ENCODE results near the gene HAPLN2. TPM values are rescaled to one million over a fixed set of nuclear protein-coding genes. Genes with fewer than 3 reads are reported as not detected.

Gene HAPLN2
- total and polyA plus RNA-seq, 2 of the 8 experiments (the other 6 are each of a cell fraction or from before 2014, with no cell fraction given) = 0.19 to 0.51 TPM

DNA sequence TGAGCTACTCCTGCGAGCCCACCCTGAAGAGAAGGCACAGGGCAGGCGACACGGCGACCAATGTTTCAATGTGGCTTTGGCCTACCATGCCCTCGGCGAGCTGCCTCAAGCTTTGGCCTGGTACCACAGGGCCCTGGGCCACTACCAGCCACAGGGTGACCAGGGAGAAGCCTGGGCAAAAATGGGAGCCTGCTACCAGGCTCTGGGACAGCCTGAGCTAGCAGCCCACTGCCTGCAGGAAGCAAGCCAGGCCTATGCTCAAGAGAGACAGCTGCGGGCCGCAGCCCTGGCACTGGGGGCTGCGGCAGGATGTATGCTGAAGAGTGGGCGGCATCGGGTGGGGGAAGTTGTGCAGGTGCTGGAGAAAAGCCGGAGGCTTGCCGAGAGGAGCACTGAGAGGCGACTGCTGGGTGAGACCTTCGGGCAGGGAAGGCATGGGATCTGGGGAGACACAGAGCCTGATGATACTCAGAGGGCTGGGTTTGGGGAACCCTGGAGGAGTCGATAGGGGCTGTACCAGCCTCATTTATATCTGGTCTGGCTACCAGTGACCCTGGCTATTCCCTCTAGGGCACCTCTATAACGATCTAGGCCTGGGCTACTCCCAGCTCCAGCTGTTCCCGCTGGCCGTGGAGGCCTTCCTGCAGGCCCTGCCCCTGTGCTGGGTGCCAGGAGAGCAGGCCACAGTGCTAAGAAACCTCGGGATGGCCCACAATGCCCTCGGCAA, 37.4 kb upstream of the HAPLN2 start (continued):
- TF ChIP-seq RNF2 (IDR thresholded peaks at IDR 0.05; ENCODE audit: borderline replicate concordance, low read depth, low read length, missing control alignments, poor library complexity, severe bottlenecking) = no peak
- TF ChIP-seq POLR2AphosphoS5 (IDR thresholded peaks at IDR 0.05; ENCODE audit: low read depth, low read length) = no peak
- TF ChIP-seq GABPA (IDR thresholded peaks at IDR 0.05; ENCODE audit: borderline replicate concordance, insufficient read depth, low read length) = no peak
- TF ChIP-seq NANOG (IDR thresholded peaks at IDR 0.05; ENCODE audit: insufficient read depth, low read depth, low read length, poor library complexity, severe bottlenecking) = no peak
- no peak for TF ChIP-seq POU5F1 (IDR thresholded peaks at IDR 0.05; ENCODE audit: low read depth, low read length)
- TF ChIP-seq GTF2F1 (IDR thresholded peaks at IDR 0.05; ENCODE audit: borderline replicate concordance, low read depth, low read length) = no peak
- no peak for TF ChIP-seq JUND (IDR thresholded peaks at IDR 0.05; ENCODE audit: low read length)
- TF ChIP-seq EP300 (IDR thresholded peaks at IDR 0.05; ENCODE audit: borderline replicate concordance in 1 of 2, low read depth in 2 of 2, low read length in 2 of 2) = no peak

Measured in H1 (cell line).